SK-N-SH treated with all-trans-retinoic acid at 6 μM for 48 hours (cell line): Measurements from ENCODE around the gene PHLDA3.

ENCODE experiments used
- CREB5 ChIP-seq: fragments of 250-450 bp; sonication (Bioruptor Pico); IDR thresholded peaks from 2 replicates; pipeline ENCODE4 v1.5.1; 2020; ENCODE audit warnings: low read depth, mild to moderate bottlenecking, moderate library complexity
- CSRNP3 ChIP-seq: fragments of 250-450 bp; sonication (Bioruptor Pico); IDR thresholded peaks from 2 replicates; pipeline ENCODE4 v1.5.1; 2021; ENCODE audit warnings: mild to moderate bottlenecking, moderate library complexity
- ISL1 ChIP-seq: fragments of 250-450 bp; sonication (Bioruptor Pico); IDR thresholded peaks from 2 replicates; pipeline ENCODE4 v2.1.2; 2022; ENCODE audit warnings: mild to moderate bottlenecking, moderate library complexity
- PATZ1 ChIP-seq: fragments of 250-450 bp; sonication (Bioruptor Pico); IDR thresholded peaks from 2 replicates; pipeline ENCODE4 v1.8.0; 2020; ENCODE audit warnings: mild to moderate bottlenecking, moderate library complexity, borderline replicate concordance
- PPARA ChIP-seq: fragments of 250-450 bp; sonication (Bioruptor Pico); IDR thresholded peaks from 2 replicates; pipeline ENCODE4 v1.5.0; 2020; ENCODE audit warnings: mild to moderate bottlenecking, borderline replicate concordance
- SNAI2 ChIP-seq: fragments of 250-450 bp; sonication (Bioruptor Pico); IDR thresholded peaks from 2 replicates; pipeline ENCODE4 v1.5.0; 2020; ENCODE audit warnings: mild to moderate bottlenecking, moderate library complexity
- TCF4 ChIP-seq: fragments of 250-450 bp; sonication (Bioruptor Pico); IDR thresholded peaks from 2 replicates; pipeline ENCODE4 v1.8.0; 2021; ENCODE audit warnings: mild to moderate bottlenecking, moderate library complexity, borderline replicate concordance
- ZFP3 ChIP-seq: fragments of 250-450 bp; sonication (Bioruptor Pico); IDR thresholded peaks from 2 replicates; pipeline ENCODE4 v1.5.0; 2020; ENCODE audit warnings: mild to moderate bottlenecking, moderate library complexity
- ZFP30 ChIP-seq: fragments of 450-650 bp; formaldehyde crosslinking; IDR thresholded peaks from 2 replicates; pipeline ENCODE4 v1.5.0; 2022; ENCODE audit warnings: mild to moderate bottlenecking, moderate library complexity
- ZNF565 ChIP-seq: fragments of 450-650 bp; formaldehyde crosslinking; conservative IDR thresholded peaks from 2 replicates; pipeline ENCODE4 v1.5.0; 2020; ENCODE audit warnings: low read depth, mild to moderate bottlenecking, moderate library complexity
- ZNF70 ChIP-seq: fragments of 450-650 bp; formaldehyde crosslinking; IDR thresholded peaks from 2 replicates; pipeline ENCODE4 v1.5.0; 2020; ENCODE audit warnings: mild to moderate bottlenecking, moderate library complexity

GRCh38 chr1:201482755-201483154 is 13.8 kb upstream of the PHLDA3 start:
- no peak for TF ChIP-seq ZFP3
- no peak for TF ChIP-seq CSRNP3 (CRISPR knock-in tag)
- no peak for TF ChIP-seq PPARA (CRISPR knock-in tag)
- no peak for TF ChIP-seq ZNF565 (CRISPR knock-in tag)
- no peak for TF ChIP-seq ZNF70 (CRISPR knock-in tag)
- no peak for TF ChIP-seq ZFP30 (CRISPR knock-in tag)
- TF ChIP-seq ISL1 (CRISPR knock-in tag), result no peak
- TF ChIP-seq PATZ1 (CRISPR knock-in tag), result no peak
- no peak for TF ChIP-seq TCF4 (CRISPR knock-in tag)
- TF ChIP-seq CREB5, result no peak
- no peak for TF ChIP-seq SNAI2 (CRISPR knock-in tag)
